ENCODE results near the gene MDH1. TPM values are rescaled to one million over a fixed set of nuclear protein-coding genes. Genes with fewer than 3 reads are reported as not detected.
"Not testable (repeated sequence)": the region's sequence is repeated elsewhere in the genome, so short reads cannot be mapped to it uniquely, and the experiment has no call there.

The MDH1 gene
- total RNA-seq, 2 donors from 2014 or later = 837 to 1,569 TPM

GRCh38 chr2:63617366-63617765 lies 28.6 kb downstream of the MDH1 start:
- no peaks in the 10 kb centered on the region for H3K4me1 ChIP-seq
- no peak for TF ChIP-seq CTCF (IDR thresholded peaks at IDR 0.05)
- DNase-seq (ENCODE audit: low spot score) = no peak

GRCh38 chr2:63619328-63619727 lies 30.6 kb downstream of the MDH1 start:
- no peak overlapping the region for H3K4me3 ChIP-seq
- H3K9me3 ChIP-seq = no peaks in the 10 kb centered on the region
- no peak for TF ChIP-seq CTCF (IDR thresholded peaks at IDR 0.05)
- no peaks in the 10 kb centered on the region for H3K4me1 ChIP-seq
- no peaks in the 10 kb centered on the region for H3K36me3 ChIP-seq
- H3K27me3 ChIP-seq = no peaks in the 10 kb centered on the region
- no peak overlapping the region for H3K27ac ChIP-seq
- DNase-seq (ENCODE audit: low spot score) = no peak

More at GRCh38 chr2:63617366-63617765, 28.6 kb downstream of the MDH1 start:
- no peaks in the 10 kb centered on the region for H3K9me3 ChIP-seq
- no peaks in the 10 kb centered on the region for H3K27me3 ChIP-seq
- no peaks in the 10 kb centered on the region for H3K36me3 ChIP-seq
- H3K4me3 ChIP-seq = no peak overlapping the region
- H3K27ac ChIP-seq = no peak overlapping the region

GRCh38 chr2:63622751-63623150 lies 34.0 kb downstream of the MDH1 start:
- H3K9me3 ChIP-seq = no peaks in the 10 kb centered on the region
- H3K4me1 ChIP-seq = no peaks in the 10 kb centered on the region
- no peak overlapping the region for H3K27ac ChIP-seq
- no peak for TF ChIP-seq CTCF (IDR thresholded peaks at IDR 0.05)
- no peak overlapping the region for H3K4me3 ChIP-seq
- DNase-seq (ENCODE audit: low spot score) = no peak
- H3K27me3 ChIP-seq = no peaks in the 10 kb centered on the region
- no peaks in the 10 kb centered on the region for H3K36me3 ChIP-seq

GRCh38 chr2:63623763-63624162 lies 35.0 kb downstream of the MDH1 start:
- not testable (repeated sequence) for DNase-seq (ENCODE audit: low spot score); H3K36me3 ChIP-seq; H3K4me3 ChIP-seq; H3K4me1 ChIP-seq; H3K27ac ChIP-seq; H3K27me3 ChIP-seq; H3K9me3 ChIP-seq

- no peak overlapping the region for H3K4me3 ChIP-seq
- no peaks in the 10 kb centered on the region for H3K36me3 ChIP-seq
- no peak overlapping the region for H3K27ac ChIP-seq
- no peak for TF ChIP-seq CTCF (IDR thresholded peaks at IDR 0.05)
- DNase-seq (ENCODE audit: low spot score) = no peak
- no peaks in the 10 kb centered on the region for H3K4me1 ChIP-seq
- H3K27me3 ChIP-seq = no peaks in the 10 kb centered on the region
- peaks cover 0 to 8% of the 10 kb centered on the region in 2 donors for H3K9me3 ChIP-seq
These were observed 39.1 kb downstream of the MDH1 start for GRCh38 chr2:63627866-63628265.

- Histone ChIP-seq H3K27me3 (no peaks in the 10 kb centered on the region), H3K4me1 (no peaks in the 10 kb centered on the region), H3K9me3 (peaks cover 0 to 14% of the 10 kb centered on the region in 2 donors), H3K36me3 (no peaks in the 10 kb centered on the region), H3K27ac (no peak overlapping the region), H3K4me3 (no peak overlapping the region)
- DNase-seq (ENCODE audit: low spot score) = no peak
- TF ChIP-seq CTCF (IDR thresholded peaks at IDR 0.05) = no peak
These were observed 39.7 kb downstream of the MDH1 start for GRCh38 chr2:63628403-63628942.
